Bronchial epithelial cell (primary cell): ENCODE data around the gene WNT7A. TPM values are rescaled to one million over a fixed set of nuclear protein-coding genes. Genes with fewer than 3 reads are reported as not detected.

ENCODE experiments used
- DNase-seq: peaks from one replicate; pipeline ENCODE4 v3.0.0-alpha.2; 2010; ENCODE audit warnings: low read depth
- FAIRE-seq: peaks from 2 replicates; lab custom pipeline; 2011; peaks lifted over from hg19 to GRCh38; lab: Jason Lieb, UNC
- H3K27me3 ChIP-seq: 2 replicates; pipeline ENCODE4 v1.5.1; 2011; ENCODE audit warnings: low read length; ENCODE audit not compliant: control insufficient read depth, insufficient read depth
- H3K36me3 ChIP-seq: 2 replicates; pipeline ENCODE4 v1.5.1; 2011; ENCODE audit warnings: low read length; ENCODE audit not compliant: control insufficient read depth, insufficient read depth
- H3K4me3 ChIP-seq: 2 replicates; pipeline ENCODE4 v1.5.1; 2011; ENCODE audit warnings: mild to moderate bottlenecking, low read depth, low read length, control low read depth
- CTCF ChIP-seq: IDR thresholded peaks from 2 replicates; pipeline ENCODE4 v1.5.1; 2011; ENCODE audit warnings: mild to moderate bottlenecking, moderate library complexity, low read length, control low read depth, inconsistent platforms; ENCODE audit not compliant: insufficient read depth, severe bottlenecking
- total RNA-seq: library from RNA; depleted of rRNA; stranded (reverse); fragments of >200 nt; gene quantifications from 2 replicates; pipeline ENCODE4 v1.2.1, GENCODE V29; 2014

WNT7A gene
- total RNA-seq, 1 donor from 2014 or later: 13.4 TPM

GRCh38 chr3:13865581-13865980 lies 14.3 kb downstream of the WNT7A start:
- FAIRE-seq: no peak

GRCh38 chr3:13865106-13865505 lies 14.8 kb downstream of the WNT7A start:
- FAIRE-seq (no peak), DNase-seq (no peak)
- TF ChIP-seq CTCF: no peak
- Histone ChIP-seq H3K27me3 (no peaks in the 10 kb centered on the region), H3K4me3 (no peak overlapping the region), H3K36me3 (peaks cover 10% of the 10 kb centered on the region)

More at GRCh38 chr3:13865581-13865980, 14.3 kb downstream of the WNT7A start:
- no peak for DNase-seq
- peaks cover 13% of the 10 kb centered on the region for H3K36me3 ChIP-seq
- H3K27me3 ChIP-seq: no peaks in the 10 kb centered on the region
- TF ChIP-seq CTCF: no peak
- no peak overlapping the region for H3K4me3 ChIP-seq

DNA sequence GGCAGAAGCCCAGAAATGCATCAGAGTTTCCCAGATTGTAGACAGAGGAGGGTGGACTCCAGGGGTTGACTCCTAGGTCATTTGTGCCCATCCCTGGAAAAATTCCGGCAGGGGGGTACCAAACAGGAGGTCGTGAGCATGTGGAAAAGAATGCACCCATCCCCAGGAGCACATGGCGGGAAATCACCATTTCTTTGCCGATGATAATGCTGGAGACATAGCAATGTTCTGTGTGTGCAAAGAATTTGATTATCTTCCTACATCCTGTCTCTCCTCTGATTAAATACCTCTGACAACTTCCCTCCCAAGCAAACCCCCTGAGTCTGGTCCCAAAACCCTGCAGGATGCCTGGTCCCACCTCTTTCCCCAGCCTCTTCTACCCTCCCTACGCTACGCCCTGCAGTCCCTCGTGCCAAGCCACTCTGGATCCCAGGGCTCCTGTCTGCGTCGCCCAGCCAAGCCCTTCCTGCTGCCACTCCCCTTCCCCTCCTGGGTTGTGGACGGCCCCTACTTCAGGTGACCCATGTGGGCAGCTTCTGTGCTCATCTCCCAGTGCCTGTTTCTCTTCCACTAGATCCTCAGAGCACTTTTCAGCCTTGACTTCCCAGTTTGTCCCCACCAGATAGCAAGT lies 15.8 kb downstream of the WNT7A start:
- TF ChIP-seq CTCF: no peak
- DNase-seq: no peak
- H3K36me3 ChIP-seq: peaks cover 9% of the 10 kb centered on the region
- FAIRE-seq: peak; percentile 84
- H3K27me3 ChIP-seq: no peaks in the 10 kb centered on the region
- no peak overlapping the region for H3K4me3 ChIP-seq

DNA sequence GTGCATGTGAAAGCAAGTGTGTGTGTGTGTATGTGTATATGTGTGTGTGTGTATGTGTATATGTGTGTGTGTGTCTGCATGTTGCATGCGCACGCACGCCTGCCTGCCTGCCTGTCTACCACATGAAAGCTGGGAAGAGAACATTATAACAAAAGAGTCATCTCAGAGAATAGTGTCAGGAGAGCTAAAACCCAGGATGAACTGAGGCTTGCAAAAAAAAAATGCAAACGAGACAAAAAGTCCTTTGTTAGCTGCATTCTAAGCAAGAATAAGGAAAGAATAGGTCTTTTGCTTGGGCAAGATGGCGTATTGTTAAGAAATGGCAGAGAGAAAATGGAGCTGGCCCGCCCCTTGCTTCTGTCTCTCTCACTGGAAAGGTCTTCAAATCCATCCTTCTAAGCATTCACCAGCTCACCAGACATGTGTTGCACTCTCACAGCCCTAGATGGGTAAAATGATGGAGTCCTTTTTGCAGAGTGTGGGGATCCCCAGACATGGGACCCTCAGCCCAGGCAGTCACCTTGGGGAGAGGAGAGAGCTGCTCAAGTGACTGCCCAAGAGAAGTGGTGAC lies 16.4 kb downstream of the WNT7A start:
- no peak for TF ChIP-seq CTCF
- Histone ChIP-seq H3K36me3 (peaks cover 9% of the 10 kb centered on the region), H3K27me3 (no peaks in the 10 kb centered on the region), H3K4me3 (no peak overlapping the region)
- DNase-seq (no peak), FAIRE-seq (no peak)

DNA sequence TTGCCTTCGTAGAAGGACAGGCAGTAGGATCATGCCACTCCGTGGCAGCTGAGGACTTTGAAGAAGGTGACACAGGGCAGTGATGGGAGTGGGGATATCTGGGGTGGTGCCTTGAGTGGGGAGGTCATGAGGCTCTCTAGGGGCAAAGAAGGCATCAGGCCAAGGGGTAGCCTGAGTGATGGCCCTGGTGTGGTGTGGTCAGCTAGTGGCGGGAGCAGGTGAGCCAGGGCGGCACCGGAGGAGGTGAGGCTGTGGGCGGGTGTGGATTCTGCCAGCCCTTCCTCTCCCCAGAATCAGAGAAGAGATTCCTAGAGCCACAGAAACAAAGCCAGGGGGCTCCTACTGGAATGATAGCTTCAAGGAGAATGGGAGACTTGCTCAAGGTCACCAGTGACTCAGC lies 18.4 kb downstream of the WNT7A start:
- Histone ChIP-seq H3K27me3 (no peaks in the 10 kb centered on the region), H3K4me3 (no peak overlapping the region), H3K36me3 (peaks cover 8% of the 10 kb centered on the region)
- TF ChIP-seq CTCF: no peak
- FAIRE-seq (no peak), DNase-seq (no peak)
